ENCODE measurements around the gene C4orf33.

DNA sequence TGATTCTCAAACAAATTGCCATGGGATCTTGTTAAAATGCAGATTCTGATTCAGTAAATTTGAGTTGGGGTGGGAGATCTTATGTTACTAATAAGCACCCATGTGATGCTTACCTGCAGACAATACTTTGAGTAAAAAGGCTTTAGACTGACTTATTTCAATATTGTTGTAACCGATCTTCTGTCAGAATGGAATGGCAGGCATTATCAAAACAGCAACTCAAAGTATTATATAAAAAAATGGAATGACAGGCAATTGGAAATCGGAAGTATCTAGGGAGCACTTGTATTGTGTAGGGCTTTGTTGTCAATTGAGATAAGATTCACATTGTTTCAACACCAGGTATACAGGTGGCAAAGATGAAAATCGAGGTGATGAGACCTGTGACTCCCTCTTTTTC is 67.5 kb downstream of the C4orf33 start:
- TF ChIP-seq, protein P1, sequence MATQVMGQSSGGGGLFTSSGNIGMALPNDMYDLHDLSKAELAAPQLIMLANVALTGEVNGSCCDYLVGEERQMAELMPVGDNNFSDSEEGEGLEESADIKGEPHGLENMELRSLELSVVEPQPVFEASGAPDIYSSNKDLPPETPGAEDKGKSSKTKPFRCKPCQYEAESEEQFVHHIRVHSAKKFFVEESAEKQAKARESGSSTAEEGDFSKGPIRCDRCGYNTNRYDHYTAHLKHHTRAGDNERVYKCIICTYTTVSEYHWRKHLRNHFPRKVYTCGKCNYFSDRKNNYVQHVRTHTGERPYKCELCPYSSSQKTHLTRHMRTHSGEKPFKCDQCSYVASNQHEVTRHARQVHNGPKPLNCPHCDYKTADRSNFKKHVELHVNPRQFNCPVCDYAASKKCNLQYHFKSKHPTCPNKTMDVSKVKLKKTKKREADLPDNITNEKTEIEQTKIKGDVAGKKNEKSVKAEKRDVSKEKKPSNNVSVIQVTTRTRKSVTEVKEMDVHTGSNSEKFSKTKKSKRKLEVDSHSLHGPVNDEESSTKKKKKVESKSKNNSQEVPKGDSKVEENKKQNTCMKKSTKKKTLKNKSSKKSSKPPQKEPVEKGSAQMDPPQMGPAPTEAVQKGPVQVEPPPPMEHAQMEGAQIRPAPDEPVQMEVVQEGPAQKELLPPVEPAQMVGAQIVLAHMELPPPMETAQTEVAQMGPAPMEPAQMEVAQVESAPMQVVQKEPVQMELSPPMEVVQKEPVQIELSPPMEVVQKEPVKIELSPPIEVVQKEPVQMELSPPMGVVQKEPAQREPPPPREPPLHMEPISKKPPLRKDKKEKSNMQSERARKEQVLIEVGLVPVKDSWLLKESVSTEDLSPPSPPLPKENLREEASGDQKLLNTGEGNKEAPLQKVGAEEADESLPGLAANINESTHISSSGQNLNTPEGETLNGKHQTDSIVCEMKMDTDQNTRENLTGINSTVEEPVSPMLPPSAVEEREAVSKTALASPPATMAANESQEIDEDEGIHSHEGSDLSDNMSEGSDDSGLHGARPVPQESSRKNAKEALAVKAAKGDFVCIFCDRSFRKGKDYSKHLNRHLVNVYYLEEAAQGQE (IDR thresholded peaks at IDR 0.05; ENCODE audit: low read depth), result no peak
- TF ChIP-seq, protein P2, sequence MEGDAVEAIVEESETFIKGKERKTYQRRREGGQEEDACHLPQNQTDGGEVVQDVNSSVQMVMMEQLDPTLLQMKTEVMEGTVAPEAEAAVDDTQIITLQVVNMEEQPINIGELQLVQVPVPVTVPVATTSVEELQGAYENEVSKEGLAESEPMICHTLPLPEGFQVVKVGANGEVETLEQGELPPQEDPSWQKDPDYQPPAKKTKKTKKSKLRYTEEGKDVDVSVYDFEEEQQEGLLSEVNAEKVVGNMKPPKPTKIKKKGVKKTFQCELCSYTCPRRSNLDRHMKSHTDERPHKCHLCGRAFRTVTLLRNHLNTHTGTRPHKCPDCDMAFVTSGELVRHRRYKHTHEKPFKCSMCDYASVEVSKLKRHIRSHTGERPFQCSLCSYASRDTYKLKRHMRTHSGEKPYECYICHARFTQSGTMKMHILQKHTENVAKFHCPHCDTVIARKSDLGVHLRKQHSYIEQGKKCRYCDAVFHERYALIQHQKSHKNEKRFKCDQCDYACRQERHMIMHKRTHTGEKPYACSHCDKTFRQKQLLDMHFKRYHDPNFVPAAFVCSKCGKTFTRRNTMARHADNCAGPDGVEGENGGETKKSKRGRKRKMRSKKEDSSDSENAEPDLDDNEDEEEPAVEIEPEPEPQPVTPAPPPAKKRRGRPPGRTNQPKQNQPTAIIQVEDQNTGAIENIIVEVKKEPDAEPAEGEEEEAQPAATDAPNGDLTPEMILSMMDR (IDR thresholded peaks at IDR 0.05 in 2 of 3, conservative IDR thresholded peaks at IDR 0.05 in 1 of 3; ENCODE audit: borderline replicate concordance in 1 of 3, insufficient read depth in 1 of 3, low read depth in 2 of 3, low read length in 2 of 3), result no peak
- TF ChIP-seq EZH2 (IDR thresholded peaks at IDR 0.05) (no peak), CBX3 (IDR thresholded peaks at IDR 0.05; ENCODE audit: low read depth) (no peak), YY1 (IDR thresholded peaks at IDR 0.05; ENCODE audit: extremely low read depth, insufficient replicate concordance, low read depth, low read length) (no peak), EZH2phosphoT487 (IDR thresholded peaks at IDR 0.05; ENCODE audit: borderline replicate concordance) (no peak), ELF1 (IDR thresholded peaks at IDR 0.05; ENCODE audit: borderline replicate concordance, low read depth) (no peak), SIN3A (IDR thresholded peaks at IDR 0.05; ENCODE audit: low read depth) (no peak), RAD21 (IDR thresholded peaks at IDR 0.05; ENCODE audit: low read depth) (no peak), JUND (IDR thresholded peaks at IDR 0.05) (no peak), POLR2A (IDR thresholded peaks at IDR 0.05; ENCODE audit: borderline replicate concordance, extremely low read depth, insufficient read depth, insufficient read length) (no peak), POLR2AphosphoS5 (IDR thresholded peaks at IDR 0.05; ENCODE audit: low read depth, low read length) (no peak)
- TF ChIP-seq, protein P3, sequence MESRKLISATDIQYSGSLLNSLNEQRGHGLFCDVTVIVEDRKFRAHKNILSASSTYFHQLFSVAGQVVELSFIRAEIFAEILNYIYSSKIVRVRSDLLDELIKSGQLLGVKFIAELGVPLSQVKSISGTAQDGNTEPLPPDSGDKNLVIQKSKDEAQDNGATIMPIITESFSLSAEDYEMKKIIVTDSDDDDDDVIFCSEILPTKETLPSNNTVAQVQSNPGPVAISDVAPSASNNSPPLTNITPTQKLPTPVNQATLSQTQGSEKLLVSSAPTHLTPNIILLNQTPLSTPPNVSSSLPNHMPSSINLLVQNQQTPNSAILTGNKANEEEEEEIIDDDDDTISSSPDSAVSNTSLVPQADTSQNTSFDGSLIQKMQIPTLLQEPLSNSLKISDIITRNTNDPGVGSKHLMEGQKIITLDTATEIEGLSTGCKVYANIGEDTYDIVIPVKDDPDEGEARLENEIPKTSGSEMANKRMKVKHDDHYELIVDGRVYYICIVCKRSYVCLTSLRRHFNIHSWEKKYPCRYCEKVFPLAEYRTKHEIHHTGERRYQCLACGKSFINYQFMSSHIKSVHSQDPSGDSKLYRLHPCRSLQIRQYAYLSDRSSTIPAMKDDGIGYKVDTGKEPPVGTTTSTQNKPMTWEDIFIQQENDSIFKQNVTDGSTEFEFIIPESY (IDR thresholded peaks at IDR 0.05; ENCODE audit: extremely low read depth, insufficient replicate concordance, low read length), result no peak
